Stimulated activated CD4-positive, alpha-beta T cell treated with anti-CD3 and anti-CD28 coated beads, Interleukin-4, amount 100 ng/mL, for 48 hours (primary cell): ENCODE data around the gene ADAMTSL3.

Experiments used
- DNase-seq, 2 donors: peaks; one replicate each; pipeline ENCODE4 v3.0.0-alpha.2; 2020; ENCODE audit warnings: low read depth in 2 of 2

ADAMTSL3 gene

DNA sequence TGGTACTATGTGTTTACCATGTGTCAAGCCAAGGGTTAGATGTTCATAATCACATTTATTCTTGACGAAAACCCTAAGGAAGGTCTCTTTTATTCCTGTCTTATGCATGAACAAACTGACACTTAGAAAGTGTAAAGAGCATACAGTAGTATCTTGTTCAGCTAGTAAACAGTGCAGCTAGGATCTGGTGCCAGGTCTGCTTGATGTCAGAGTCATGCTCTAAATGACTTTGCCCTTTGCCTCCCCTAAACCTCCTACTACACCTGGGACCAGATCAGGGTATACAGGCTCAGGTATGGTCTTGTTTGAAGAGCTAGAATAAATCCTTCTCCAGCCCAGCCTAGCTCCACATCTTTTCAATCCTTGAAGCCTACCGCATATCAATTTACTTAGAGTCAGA, 232.4 kb downstream of the ADAMTSL3 start:
- DNase-seq: no peak

DNA sequence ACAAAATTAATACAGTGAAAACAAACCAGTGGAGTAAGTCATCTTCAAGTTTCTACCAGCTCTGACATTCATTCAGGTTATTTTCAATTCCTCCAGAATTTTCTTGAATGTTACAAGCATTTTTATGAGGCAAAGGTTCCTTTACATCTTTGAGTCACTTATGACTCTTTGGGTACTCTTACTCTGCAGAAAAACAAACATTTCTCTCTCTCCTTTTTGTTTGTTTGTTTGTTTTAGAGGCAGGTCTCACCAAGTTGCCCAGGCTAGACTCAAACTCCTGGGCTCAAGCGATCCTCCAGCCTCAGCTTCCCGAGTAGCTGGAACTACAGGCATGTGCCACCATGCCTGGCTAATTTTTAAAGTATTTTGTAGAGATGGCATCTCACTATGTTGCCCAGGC, 233.5 kb downstream of the ADAMTSL3 start:
- DNase-seq: no peak

DNA sequence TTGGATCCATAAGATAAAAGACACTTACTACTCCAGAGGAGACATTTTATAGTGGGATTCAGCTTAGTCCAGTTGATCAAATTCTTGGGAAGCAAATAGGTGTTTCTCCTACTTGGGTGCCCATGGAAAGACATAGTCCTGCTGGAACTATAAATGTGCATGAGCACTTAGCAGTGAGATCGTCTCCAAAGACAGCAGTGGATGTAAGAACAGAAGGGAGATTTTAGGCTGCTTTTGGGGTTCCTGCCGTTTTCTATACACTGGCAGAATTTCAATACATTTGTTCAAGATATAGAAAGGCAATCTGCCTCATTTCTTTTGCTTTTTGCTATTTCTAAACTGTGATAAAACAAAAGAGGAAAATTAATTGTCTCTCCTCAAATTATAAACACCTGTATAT, 234.0 kb downstream of the ADAMTSL3 start:
- DNase-seq: no peak

DNA sequence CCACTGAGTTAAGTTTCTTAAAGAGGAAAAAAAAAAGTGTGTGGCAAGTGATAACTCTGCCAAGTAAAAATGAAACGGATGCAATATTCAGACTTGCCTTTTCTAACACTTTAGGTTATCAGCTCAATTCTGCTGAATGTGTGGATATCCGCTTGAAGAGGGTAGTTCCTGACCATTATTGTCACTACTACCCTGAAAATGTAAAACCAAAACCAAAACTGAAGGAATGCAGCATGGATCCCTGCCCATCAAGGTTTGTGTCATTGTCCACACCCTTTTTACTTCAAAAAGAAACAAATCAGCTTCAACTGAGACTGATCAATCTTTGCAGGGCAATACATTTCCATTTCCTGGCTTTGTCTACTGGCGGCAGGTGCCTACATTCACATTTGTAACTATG, 236.1 kb downstream of the ADAMTSL3 start:
- no peak for DNase-seq

DNA sequence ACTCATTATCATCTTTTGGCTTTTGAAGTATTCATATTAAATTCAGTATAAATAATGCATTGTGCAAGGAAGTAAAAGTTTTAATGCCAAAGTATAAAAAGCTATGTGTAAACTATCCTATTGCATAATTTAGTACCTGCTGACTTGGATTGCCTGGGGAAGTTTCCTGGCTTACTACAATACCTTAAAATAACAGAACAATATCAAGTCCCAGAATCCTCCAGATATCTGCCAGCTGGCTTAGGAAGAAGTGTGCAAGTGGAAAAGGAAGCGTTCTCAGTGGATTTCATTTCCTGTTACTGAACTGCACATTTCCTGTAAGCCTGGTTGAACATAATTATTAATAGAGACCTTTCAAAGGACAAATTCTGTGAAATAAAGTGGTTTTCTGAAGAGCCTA, 236.7 kb downstream of the ADAMTSL3 start:
- no peak for DNase-seq

DNA sequence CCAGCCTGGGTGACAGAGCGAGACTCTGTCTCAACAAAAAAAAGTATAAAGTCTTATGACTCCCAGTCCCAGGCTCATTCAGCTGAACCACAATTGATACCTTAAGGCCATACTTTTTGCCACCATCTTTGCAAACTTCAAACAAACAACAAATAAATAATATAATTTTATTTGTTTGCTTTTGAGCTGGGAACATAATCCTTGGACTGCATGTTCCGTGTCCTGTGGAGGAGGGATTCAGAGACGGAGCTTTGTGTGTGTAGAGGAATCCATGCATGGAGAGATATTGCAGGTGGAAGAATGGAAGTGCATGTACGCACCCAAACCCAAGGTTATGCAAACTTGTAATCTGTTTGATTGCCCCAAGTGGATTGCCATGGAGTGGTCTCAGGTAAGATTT, 238.6 kb downstream of the ADAMTSL3 start:
- DNase-seq: no peak

DNA sequence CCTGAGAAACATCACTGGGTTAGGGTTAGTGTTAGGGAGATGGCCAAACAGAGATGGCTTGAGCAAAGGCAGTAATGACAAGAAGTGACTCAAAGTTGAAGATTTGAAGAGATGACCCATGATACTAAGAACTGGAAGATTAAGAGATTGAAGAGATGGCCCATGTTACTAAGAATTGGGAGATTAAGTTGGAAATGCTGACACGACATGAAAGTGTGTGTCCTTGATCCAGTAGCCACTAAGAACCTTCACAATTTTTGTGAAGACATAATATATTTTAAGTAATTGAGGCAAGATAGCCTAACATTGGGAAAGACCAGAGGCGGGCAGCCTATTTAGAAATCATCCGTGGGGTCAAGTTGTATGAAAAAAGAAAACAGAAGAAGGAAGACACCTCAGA, 239.4 kb downstream of the ADAMTSL3 start:
- DNase-seq: no peak

DNA sequence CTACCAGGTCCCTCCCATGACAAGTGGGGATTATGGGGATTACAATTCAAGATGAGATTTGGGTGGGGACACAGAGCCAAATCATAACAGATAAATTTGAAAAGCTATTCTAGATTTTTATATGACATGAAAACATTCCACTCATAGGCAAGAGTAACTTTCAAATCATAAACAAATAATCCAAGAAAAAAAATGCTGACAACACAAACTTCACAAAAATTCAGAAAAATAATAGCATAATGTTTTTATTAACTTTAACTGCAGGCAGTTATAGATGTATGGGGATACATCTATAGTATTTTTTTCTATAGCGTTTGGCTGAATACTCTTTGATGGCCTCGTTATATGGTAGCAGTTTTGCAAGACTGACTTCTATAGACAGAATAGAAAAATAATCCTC, 243.1 kb downstream of the ADAMTSL3 start:
- DNase-seq: no peak

DNA sequence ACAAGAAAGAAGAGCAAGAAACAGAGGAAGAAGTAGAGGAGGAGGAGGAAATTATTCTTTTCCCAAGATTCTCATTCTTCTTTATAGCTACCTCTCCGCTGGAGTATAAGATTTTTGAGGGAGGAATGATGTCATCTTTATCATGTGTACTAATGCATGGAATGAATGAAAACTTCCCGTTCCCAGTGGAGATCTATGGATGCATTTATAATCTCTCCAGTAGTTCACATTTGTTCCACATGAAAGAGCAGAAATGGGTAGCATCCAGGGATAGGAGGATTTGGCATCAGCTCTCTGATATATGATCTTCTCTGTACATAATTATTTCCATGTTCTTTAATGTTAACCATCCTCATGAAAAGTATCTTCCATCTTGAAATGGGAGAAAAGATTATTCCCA, 244.4 kb downstream of the ADAMTSL3 start:
- no peak for DNase-seq

DNA sequence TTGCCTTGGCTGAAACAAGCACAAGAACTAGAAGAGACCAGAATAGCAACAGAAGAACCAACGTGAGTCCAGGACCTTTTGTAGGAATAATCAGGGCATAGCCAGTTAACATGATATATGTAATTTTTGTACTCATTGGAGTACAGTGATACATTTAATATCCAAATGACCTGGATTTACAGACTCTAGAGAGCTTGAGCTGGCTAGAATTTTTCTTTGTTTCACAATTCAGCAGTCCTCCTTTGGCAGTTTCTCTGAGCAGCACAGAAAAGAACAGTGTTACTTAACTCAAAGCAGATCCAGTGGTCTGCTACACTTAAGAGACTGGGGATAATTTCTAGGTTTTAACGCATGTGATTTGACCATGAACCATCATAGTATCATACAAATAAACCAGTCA, 245.7 kb downstream of the ADAMTSL3 start:
- no peak for DNase-seq

DNA sequence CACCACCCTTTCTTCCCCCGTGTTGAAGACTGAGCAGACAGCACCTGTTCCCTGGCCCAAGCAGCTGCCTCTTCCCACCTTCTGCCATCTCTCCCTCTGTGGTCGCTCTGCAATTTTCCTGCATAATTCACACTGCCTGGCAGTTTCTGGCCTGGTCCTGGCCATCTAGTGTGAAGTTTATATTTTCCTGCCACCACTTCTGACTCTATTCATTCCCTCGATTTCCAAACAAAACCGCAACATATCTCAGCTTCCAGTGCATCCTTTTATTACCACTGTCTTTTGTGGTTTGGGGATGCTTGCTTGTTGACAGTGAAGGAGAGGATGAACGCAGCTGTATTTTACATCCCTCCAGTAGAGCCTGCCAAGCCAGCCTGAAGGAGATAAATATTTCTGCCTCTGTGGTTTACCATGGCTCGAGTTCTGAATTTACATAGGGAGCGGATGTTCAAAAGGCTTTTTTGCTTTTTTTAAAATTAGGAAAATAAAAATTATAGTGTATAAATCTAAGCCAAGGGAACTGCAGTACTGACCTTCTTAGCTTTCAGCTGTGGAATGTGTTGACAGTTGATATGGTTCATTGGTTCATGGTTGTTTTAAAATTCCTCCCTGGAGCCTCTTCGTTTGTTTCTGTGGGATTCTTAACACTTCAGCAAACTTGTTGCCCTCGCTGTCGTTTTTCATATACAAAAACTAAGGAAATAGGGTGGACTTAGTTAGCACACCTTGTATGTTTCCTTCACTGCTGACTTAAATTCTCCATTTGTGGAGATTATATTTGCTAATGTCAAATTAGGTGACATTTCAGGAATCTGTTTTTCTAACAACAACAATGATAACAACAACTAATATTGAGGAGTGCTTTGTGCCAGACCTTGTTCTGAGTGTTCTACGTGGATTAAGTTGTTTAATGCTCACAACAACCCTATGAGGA, 250.5 kb downstream of the ADAMTSL3 start:
- no peak for DNase-seq

DNA sequence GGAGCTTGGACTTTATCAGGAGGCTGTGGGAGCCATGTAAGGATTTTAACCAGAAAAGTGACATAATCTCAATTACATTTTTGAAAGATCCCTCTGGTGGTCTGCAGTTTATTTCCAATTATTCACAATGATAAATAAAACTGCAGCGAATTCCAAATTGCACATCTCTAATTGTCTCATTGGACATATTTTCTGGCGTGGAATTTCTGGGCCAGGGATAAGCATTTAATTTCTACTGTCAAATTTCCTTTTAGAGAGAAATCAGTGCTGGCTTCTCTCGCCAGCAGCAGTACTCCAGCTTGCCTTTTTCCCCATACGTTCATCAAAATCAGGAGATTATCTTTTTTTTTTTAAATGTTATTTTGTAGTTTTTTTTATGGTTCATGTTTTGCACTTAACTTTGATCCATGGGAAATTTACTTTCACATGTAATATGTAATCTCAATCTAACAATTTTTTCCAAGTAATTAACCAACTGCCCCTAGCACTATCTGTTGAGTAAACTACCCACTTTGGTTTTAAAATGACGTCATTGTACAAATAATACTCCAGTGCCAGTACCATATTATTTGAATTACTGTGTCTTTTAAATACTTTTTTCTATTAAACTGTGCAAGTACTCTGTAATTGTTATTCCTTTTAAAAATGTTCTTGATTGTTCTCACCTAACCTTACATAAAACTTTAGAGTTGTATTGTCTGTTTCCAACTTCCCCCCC, 251.8 kb downstream of the ADAMTSL3 start:
- DNase-seq: no peak

DNA sequence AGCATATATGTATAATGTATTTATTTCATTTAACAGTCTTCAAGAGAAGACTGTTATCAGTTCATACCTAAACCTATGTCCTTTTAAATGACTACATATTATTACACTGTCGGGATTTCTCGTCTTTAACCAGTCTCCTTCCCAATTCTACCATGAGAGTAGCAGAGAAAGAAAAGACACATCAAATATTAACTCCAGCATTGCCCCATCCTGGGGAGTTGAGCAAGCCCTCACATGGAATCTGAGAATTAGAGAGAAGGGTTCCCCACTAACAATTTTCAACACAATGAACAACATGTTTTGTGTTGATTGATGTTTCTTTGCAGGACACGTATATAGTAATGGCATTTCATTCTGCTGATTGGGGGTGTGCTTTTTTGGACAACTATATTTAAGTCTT, 257.4 kb downstream of the ADAMTSL3 start:
- no peak for DNase-seq

DNA sequence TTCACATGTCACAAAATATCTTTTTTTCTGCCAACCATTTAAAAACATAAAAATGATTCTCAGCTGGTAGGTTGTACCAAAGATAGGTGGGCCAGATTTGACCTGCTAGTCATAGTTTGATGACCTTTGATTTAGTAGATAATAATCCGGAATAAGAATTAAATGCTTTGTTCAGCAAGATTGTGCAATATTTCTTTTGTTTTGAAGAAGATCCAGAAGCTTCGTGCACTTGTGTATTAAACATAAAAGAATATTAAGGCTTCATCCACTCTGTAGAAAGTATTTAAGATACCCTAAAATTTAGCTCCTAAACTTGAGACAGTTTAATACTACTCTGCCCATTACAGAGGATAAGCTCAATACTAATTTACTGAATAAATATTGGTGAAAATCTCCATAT, 258.4 kb downstream of the ADAMTSL3 start:
- no peak for DNase-seq

DNA sequence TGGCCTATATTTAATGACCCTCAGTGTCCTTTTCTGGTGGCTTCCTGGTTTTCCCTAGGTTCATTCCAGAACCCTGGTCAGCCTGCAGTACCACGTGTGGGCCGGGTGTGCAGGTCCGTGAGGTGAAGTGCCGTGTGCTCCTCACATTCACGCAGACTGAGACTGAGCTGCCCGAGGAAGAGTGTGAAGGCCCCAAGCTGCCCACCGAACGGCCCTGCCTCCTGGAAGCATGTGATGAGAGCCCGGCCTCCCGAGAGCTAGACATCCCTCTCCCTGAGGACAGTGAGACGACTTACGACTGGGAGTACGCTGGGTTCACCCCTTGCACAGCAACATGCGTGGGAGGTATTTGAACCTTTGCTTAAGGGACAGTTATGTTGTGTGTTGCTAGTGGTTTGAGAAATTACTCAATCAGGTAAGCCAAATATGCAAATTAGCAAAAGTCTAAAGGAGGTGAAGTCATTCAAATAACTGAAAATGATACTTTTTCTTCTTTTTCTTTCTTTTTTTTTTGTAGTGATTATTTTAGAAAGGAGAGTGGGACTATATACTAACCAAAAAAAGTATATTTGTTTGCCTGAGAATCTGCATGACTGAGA, 259.2 kb downstream of the ADAMTSL3 start:
- DNase-seq: no peak

DNA sequence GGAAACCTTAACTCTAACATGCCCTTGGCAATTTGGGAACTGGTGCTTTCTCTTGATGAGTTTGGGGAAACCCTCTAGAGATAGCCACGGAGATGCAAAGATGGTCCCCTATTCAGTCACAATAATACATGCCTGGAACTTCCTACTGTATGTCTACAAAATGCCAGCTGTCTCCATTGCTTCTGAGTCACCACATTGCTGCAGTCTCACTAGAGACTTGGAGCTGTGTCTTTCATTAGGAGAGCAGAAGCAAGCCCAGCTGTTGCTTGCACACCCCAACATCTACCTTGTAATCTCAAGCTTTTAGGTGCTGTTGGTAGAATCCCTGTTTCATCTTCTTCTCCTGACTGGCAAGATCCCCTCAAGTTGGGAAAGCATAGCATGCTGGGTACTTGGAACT, 261.0 kb downstream of the ADAMTSL3 start:
- DNase-seq: no peak

DNA sequence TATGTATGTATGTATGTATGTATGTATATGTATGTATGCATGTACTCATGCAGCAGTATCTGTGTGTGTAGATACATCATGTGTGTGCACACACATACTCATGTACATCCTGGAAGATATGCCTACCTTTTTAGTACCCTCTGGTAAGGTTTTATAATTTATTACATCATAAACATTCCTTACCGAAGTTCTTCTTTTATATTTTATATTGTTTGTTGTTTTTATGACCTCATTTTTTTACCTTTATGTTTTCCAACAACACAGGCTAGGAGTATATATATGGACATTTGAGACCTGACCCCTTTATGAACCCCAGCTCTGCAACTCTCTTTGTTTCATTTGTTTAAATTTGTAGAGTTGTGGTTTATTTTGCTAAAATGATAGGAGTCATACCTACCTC, 263.5 kb downstream of the ADAMTSL3 start:
- no peak for DNase-seq

DNA sequence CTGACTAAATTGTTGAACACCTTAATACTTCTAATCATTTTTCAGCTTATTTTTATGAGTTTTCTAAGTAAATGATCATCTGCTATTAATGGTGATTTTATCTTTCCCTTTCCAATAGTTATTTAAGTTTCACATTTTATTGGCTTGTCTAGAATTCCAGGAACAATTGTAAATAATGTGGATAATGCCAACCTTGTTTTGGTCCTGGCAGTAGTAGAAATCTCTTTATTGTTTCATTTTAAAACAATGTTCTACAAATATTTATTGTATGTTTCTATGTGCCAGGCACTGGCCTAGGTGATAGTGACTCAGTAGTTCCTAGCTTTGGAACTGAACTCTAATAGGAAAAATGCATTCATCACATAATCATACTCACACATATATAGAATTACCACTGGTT, 264.1 kb downstream of the ADAMTSL3 start:
- no peak for DNase-seq

DNA sequence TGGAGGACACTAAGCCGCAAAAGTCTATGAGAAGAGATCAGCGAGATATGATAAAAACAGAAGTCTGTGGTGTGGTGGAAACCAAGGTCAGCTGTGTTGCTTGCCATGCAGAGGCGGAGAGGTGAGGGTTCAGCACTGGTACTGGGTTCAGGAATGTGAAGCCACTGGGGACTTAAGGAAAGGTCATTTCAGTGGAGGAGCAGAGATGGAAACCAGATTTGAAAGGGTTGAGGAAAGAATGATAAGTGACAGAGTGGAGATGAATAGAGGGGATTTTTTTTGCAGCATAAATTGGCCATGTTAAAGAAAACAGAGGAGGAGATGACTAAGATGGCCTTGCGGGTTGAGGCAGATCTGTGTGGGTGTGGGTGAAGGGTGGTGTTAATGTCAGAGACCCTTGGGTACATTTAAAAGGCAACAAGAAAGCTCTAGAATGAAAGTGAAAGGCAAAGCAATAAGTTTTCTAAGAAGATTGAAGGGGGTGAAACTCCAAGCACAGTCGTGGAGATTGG, 265.5 kb downstream of the ADAMTSL3 start:
- DNase-seq: peak in 1 of 2 donors; percentile 15

DNA sequence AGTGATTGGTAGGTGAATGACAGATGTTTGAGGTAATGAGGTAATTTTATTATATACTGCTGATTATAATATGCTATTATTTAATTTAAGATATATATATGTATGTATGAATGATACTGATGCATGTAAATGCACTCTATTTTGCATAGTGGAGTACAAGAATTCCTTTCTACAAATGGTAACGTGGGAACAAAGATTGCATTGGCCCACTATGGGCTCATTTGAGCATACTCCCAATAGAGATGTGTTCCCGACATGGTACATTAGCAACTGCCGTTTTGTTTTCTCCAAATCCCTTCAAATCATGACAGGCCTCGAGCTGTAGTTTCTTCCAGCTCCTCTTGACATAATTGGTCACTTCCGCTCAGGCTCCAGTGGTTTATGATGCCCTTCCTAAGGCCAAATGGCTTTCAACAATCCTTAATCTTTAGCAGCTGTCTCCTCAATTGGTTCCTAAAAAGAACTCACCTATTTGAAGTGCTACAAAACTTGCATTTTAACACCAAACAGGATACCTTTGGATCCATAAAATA, 266.1 kb downstream of the ADAMTSL3 start:
- no peak for DNase-seq

DNA sequence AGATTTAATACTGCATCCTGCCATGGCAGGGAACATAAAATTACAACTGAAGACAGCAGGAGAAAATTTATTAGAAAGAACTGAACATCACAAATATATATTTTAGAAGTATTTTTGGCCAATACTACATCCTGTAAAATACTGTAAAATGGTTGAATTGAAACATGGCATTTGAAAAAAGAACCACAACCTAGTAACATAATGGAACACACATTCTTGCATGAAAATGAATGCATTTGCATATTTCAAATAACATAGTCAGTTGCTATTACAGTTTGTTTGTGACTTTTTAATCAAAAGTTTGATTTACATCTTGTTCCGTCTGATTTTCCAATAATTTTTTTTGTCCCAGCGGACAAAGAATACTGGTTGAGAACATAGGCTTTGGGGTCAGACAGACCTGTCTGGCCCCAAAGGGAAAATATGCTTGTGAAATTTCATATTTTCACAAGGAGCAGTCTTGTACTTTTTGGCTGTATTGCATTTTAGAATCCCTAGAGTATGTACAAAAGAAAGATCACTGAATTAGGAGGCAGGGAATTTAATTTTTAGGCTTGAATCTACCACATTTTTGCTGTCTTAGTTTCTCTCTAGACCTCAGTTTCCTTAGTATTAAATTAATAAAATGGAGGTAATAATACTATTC, 268.8 kb downstream of the ADAMTSL3 start:
- DNase-seq: no peak

DNA sequence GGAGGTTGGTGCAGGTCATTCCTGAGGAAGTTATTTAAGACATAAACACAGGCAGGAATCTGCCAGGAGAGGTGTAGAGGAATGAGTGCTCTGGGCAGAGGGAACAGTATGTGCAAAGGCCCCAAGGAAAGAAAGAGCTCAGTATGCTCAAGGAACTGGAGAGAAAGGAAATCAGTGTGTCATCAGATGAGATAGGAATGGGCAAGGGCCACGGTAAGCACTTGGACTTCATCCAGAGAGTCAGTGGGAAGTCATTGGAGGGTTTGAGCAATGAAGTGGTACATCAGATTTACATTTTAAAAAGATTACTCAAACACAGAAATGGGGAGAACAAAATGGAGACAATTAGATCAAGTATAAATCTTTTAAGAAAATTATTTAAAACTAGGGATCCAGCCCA, 272.2 kb downstream of the ADAMTSL3 start:
- no peak for DNase-seq
